ENCODE results near the gene CACNA1I.
"Not testable (repeated sequence)": the region's sequence is repeated elsewhere in the genome, so short reads cannot be mapped to it uniquely, and the experiment has no call there.

Gene CACNA1I

GRCh38 chr22:39718206-39718605, 147.7 kb downstream of the CACNA1I start:
- DNase-seq (ENCODE audit: low read depth, low spot score) = no peak

- no peak for DNase-seq (ENCODE audit: low read depth, low spot score)
Observed at GRCh38 chr22:39718921-39719475, 148.4 kb downstream of the CACNA1I start.

DNA sequence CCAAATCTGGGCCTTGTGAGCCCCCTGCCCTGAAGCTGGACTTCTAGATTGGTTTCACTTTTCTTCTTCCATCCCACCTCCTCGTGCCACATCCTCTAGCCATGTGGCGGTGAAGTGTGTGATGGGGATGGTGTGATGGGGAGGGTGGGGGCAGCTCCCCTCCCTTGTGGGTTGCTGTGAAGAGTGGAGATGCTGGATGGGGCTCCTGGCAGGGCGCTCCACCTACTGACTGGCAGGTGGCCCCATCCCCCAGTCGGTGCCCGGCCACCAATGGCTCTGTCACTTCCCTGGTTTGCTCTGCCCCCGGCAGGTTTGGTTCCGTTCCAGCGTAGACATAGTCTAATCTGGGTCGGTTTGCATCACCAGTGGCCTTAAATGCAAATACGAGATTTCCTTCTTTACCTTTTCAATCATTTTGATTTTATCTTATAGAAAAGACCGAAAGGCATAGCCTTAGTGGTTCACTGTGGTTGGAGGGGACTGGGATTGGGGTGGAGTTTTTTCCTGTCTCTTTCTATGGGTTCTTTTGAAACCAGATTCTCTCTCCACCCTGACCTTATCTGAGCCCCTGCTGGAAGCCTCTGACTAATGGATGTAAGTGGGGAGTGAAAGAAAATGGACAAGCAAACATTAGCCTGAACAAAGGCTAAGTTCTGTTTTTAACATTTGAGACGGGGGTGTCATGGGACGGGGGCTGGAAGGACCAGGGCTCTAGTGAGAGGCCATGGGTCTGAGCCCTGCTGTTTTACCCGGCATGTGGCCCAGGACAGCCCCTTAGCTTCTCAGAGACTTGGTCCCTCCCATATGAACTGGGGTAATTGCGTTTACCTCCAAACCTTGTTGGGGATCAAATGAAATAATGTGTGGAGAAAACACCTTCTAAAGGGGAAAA, 149.3 kb downstream of the CACNA1I start:
- DNase-seq (ENCODE audit: low read depth, low spot score) = no peak

DNA sequence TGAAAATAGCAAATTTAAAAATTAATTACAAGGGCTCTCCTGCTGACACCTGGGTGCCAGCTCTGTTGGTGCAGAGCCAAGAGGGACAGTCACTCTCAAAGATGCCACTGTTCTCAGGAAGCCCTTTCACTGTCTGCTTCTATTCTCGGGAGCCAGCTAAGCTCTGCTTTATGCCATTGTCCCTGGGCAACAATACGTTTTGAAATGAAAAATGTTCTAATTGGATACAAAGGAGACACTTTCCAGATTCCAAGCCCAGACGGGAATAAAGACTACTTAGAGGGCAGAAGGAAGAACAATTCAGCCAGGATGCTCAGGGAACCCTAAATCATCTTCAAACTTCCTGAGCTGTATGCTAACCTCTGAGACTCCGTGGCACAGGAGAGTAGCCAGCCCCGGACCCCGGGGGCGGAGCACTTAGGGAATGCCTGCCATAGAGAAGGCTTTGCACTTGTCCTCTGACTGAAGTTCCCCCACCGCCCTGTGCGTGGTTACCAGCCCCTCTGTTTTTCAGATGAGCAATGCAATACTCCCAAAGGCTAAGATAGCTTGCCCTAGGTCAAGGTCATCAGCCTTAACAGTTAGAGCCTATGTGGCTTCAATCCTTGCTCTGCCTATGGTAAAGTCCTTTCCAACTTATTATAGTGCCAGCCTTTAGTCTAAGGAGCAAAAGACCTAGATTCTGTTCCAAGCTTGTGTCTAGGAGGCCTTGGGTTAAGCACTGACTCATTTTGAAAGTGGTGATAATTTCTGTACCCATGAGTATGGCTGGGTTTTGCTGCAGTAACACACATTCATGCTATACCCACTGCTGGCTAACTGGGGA, 150.9 kb downstream of the CACNA1I start:
- no peak for DNase-seq (ENCODE audit: low read depth, low spot score)

- DNase-seq (ENCODE audit: low read depth, low spot score) = no peak
Observed at GRCh38 chr22:39722032-39722325, 151.4 kb downstream of the CACNA1I start.

- no peak for DNase-seq (ENCODE audit: low read depth, low spot score)
Observed at GRCh38 chr22:39722501-39722900, 151.9 kb downstream of the CACNA1I start.

DNA sequence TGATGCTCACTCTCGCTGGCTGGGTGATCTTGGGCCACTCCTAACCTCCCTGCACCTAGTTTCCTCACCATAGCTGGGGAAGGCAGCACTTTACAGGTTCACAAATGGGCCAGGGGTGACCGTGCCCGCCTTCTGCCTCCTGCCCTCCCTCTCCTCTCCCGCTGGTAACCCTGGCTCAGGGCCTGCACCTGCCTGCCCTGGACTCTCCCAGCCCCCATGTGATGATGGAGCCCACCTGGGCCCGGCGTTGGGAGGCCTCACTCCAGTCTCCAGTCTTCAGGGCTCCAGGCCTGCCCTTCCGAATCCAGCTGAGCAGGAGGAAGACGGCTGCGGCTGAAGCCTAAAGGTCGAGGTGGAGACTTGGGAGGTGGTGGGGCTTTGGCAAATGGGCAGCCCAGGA, 152.9 kb downstream of the CACNA1I start:
- no peak for DNase-seq (ENCODE audit: low read depth, low spot score)

- peak; percentile 9 for DNase-seq (ENCODE audit: low read depth, low spot score)
Observed at GRCh38 chr22:39723899-39724351, 153.4 kb downstream of the CACNA1I start.

DNA sequence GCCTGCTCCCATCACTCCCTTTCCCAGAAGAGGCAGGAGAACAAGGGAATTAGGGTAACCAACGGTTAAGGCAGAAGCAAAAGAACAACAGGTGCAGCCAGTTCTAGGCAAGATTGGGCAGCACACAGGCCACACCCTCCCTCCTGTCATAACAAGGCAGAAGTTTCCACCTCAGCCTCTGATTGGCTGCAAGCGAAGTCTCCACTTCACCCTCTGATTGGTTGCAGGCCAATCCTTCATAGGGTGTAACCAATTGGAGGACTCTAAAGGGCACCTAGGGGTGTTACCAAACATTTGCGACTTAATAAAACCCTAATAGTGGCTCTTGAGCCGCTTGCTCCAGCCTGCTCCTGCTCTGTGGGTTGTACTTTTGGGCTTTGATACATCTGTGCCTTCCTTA, 153.8 kb downstream of the CACNA1I start:
- no peak for DNase-seq (ENCODE audit: low read depth, low spot score)

DNA sequence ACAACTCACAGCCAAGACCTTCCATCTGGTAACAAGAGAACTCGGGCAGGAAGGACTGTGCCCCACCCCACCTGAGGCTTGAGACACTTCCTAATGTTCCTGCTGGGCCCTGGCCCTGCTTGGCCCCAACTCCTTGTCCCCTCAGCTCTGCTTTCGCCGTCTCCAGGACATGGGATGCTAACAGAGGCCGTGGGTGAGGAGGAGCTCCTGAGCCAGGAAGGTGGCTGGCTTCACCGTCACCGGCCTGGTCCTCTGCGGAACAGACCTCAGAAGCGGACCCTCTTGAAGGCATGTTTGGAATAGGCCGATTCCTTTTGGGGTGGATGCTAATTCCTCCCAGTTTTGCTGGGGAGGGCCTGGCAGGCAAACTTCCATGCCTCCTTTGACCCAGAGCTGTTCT, 154.3 kb downstream of the CACNA1I start:
- no peak for DNase-seq (ENCODE audit: low read depth, low spot score)

GRCh38 chr22:39725351-39726035, 154.9 kb downstream of the CACNA1I start:
- no peak for DNase-seq (ENCODE audit: low read depth, low spot score)

DNA sequence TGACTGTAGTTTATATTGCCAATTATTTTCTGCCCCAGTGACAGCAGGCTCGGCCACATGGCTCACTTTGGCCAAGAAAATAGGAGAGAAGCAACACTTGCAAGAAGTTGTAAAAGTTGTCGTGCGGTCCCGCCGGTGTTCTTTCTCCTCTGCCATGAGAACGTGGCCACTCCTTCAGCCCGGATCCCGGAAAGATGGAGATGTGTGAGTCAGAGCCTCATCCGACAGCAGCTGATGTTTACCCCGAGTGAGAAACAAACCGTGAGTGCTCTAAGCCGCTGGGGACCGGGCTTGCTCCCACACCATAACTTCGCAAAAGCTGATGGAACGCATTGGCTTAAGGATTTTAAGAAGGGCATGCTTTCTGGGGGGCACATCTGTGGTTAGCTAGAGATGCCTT, 157.0 kb downstream of the CACNA1I start:
- DNase-seq (ENCODE audit: low read depth, low spot score) = peak; percentile 12

- no peak for DNase-seq (ENCODE audit: low read depth, low spot score)
Observed at GRCh38 chr22:39728236-39728860, 157.8 kb downstream of the CACNA1I start.

DNA sequence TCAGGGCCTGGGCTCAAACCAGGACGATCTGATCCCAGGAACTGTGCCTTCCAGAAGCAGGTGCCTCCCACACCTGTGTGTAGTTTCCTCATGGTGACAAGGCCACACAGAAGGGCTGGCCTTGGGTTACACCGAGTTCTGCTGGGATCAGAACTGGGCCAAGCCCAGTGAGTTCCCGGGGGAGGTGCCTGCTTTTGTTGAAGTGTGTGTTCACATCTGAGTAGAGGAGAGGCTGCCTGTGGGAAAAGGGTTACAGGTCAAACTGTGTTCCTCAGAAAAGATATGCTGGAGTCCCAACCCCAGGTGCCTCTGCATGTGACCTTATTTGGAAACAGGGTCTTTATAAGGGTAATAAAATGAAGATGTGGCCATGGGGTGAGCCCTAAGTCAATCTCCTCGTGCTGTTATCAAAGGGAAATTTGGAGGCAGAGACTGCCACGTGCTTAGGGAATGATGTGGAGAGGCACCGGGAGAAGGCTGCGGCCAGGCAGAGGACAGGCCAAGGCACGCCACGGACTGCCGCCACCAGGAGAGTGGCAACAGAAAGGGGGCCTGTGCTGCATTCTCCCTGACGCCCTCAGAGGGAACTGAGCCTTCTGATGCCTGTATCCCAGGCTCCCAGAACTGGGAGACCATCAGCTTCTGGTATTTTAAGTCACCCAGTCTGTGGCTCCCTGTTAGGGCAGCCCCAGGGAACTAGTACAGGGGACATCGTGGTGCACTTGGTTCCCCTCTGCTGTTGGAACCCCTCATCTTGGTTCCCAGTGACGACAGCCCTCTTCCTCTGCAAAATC, 158.8 kb downstream of the CACNA1I start:
- DNase-seq (ENCODE audit: low read depth, low spot score) = no peak

- no peak for DNase-seq (ENCODE audit: low read depth, low spot score)
Observed at GRCh38 chr22:39731481-39731880, 160.9 kb downstream of the CACNA1I start.

GRCh38 chr22:39731881-39732555, 161.5 kb downstream of the CACNA1I start:
- DNase-seq (ENCODE audit: low read depth, low spot score) = no peak

GRCh38 chr22:39732625-39733024, 162.1 kb downstream of the CACNA1I start:
- no peak for DNase-seq (ENCODE audit: low read depth, low spot score)

DNA sequence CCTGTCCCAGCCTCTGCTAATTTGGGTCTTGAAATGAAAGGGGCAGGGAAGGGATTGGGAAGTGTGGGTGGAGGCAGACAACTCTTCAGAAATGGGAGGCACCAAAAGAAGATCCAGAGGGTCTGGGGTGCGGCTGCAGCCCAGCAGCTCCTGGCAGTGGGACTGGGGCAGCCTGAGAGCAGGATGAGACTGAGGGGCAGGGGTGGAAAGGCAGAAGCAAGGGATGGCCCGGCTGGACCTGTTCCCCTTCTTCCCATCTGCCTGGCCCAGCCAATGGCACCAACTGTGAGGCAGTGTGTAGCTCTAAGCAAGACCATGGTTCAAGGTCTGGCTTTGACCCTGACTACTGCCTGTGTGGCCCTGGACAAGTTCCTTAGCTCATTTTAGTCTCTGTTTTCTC, 162.6 kb downstream of the CACNA1I start:
- no peak for DNase-seq (ENCODE audit: low read depth, low spot score)

GRCh38 chr22:39734046-39734445, 163.5 kb downstream of the CACNA1I start:
- DNase-seq (ENCODE audit: low read depth, low spot score) = not testable (repeated sequence)

DNA sequence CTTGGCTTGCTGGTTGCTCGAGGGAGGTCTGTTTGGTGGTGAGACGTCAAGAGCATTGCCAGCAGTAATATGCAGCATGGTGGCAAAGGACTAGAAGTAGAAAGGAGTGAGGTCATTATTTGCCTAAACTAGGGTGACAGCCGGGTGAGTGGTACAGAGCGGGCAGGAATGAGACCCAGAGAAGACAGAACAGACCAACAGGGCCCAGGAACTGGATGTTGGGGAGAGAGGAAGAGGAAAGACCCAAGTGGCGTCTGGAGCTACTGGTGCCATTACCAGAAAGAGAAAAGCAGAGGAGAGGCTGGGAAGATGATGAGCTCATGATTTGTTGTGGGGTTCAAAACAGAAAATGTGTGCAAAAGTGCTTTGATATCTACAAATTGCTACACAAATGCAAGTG, 164.3 kb downstream of the CACNA1I start:
- no peak for DNase-seq (ENCODE audit: low read depth, low spot score)
